ENCODE data around the gene SLC6A6. TPM values are rescaled to one million over a fixed set of nuclear protein-coding genes. Genes with fewer than 3 reads are reported as not detected.
A peak's percentile ranks its signal among the peaks of the same experiment; 100 is the strongest.

Gene SLC6A6
- polyA plus RNA-seq, 1 donor (not counting 4 experiments of a cell fraction or from before 2014, with no cell fraction given) = 8.3 TPM

DNA sequence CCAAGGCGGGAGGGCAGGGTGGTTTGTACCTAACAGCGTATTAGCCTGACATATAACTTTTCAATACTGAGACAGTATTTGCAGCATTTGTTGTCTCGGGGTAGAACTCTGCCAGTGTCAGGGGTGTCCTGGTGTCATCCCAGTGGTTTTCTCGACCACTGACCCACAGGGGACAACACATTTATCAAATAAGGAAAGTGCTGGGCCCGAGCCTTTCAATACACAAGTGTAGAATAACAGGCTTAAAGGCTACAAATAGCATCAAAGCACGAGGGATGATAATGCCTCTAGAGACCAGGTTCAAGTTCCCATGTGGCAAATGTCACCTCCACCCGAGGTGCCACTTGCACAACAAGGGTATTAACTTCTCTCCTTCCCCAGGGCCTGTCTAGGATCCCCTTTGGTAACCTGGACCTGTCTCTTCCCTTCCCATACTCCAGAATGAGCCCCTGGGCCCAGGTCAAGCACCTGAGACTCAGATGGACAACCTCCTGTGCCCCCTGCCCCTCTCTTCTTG is 9.5 kb upstream of the SLC6A6 start:
- Histone ChIP-seq H3K4me2 (ENCODE audit: control insufficient read depth, extremely low read depth, insufficient read depth, low read depth, low read length) (no peak overlapping the region), H3K27me3 (ENCODE audit: control insufficient read depth, extremely low read depth, insufficient read depth, low read length) (no peaks in the 10 kb centered on the region), H3K9me1 (ENCODE audit: control insufficient read depth, extremely low read depth, insufficient read depth, low read length) (no peaks in the 10 kb centered on the region), H3K36me3 (ENCODE audit: control insufficient read depth in 2 of 2, extremely low read depth in 1 of 2, insufficient read depth in 2 of 2, low read length in 2 of 2) (no peaks in the 10 kb centered on the region), H4K20me1 (ENCODE audit: control insufficient read depth, extremely low read depth, insufficient read depth, low read length) (no peaks in the 10 kb centered on the region), H3K4me1 (ENCODE audit: control insufficient read depth, extremely low read depth, insufficient read depth, low read length) (no peaks in the 10 kb centered on the region), H3K9ac (ENCODE audit: control insufficient read depth, extremely low read depth, insufficient read depth, low read length) (no peak overlapping the region), H3K27ac (ENCODE audit: control insufficient read depth, insufficient read depth, low read length) (no peak overlapping the region), H3K4me3 (ENCODE audit: control insufficient read depth in 2 of 3, extremely low read depth in 1 of 3, insufficient read depth in 2 of 3, low read depth in 1 of 3, low read length in 3 of 3) (no peak overlapping the region), H3K79me2 (ENCODE audit: control insufficient read depth, insufficient read depth, low read length) (no peaks in the 10 kb centered on the region), H2AFZ (ENCODE audit: control insufficient read depth, low read length) (no peak overlapping the region), H3K9me3 (ENCODE audit: control insufficient read depth, low read depth, low read length) (no peaks in the 10 kb centered on the region)
- dilution Hi-C loops (cut with MboI; ENCODE audit: extremely low pct_ligation_motif_present, low sequenced_read_pairs) = no loop called here
- FAIRE-seq (no peak), DNase-seq (ENCODE audit: low read depth, low spot score) (no peak)
- TF ChIP-seq, protein P1, sequence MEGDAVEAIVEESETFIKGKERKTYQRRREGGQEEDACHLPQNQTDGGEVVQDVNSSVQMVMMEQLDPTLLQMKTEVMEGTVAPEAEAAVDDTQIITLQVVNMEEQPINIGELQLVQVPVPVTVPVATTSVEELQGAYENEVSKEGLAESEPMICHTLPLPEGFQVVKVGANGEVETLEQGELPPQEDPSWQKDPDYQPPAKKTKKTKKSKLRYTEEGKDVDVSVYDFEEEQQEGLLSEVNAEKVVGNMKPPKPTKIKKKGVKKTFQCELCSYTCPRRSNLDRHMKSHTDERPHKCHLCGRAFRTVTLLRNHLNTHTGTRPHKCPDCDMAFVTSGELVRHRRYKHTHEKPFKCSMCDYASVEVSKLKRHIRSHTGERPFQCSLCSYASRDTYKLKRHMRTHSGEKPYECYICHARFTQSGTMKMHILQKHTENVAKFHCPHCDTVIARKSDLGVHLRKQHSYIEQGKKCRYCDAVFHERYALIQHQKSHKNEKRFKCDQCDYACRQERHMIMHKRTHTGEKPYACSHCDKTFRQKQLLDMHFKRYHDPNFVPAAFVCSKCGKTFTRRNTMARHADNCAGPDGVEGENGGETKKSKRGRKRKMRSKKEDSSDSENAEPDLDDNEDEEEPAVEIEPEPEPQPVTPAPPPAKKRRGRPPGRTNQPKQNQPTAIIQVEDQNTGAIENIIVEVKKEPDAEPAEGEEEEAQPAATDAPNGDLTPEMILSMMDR (optimal IDR thresholded peaks at IDR 0.05 in 1 of 3, IDR thresholded peaks at IDR 0.05 in 1 of 3, conservative IDR thresholded peaks at IDR 0.05 in 1 of 3; ENCODE audit: extremely low read depth in 1 of 3, insufficient read depth in 2 of 3, low read length in 3 of 3) = no peak
- no peak for TF ChIP-seq EZH2 (IDR thresholded peaks at IDR 0.05; ENCODE audit: low read length)

DNA sequence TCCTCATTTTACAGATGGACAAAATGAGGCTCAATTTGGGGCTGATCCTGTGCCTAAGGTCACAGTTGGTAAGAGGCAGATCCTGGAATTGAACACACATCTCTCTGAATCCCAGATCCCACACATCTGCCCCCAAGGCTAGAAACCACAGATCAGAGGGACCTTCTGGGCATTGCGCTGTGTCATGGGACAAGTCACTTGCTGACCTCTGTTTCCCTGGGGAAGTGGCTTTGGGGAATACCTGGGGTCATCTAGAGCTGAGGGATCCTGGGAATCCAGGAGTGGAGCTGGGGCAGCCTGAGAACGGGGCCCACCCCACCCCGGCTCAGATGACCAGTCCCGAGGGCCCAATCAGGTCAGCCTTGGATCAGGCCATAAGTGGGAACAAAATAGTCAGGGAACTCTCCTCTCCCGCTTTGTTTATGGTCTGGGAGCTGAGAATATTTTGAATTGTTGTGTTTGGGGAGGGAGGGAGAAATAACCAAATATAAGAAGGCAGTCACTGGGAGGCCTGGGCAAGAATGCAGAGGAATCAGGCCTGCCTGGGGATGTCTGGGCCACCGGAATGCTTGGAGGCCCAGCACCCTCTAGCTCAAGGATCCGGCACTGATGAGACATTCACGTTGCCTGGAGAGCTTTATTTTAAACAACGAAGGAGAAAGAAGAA is 8.8 kb upstream of the SLC6A6 start:
- Histone ChIP-seq H3K4me1 (ENCODE audit: control insufficient read depth, extremely low read depth, insufficient read depth, low read length) (no peaks in the 10 kb centered on the region), H3K79me2 (ENCODE audit: control insufficient read depth, insufficient read depth, low read length) (no peaks in the 10 kb centered on the region), H4K20me1 (ENCODE audit: control insufficient read depth, extremely low read depth, insufficient read depth, low read length) (no peaks in the 10 kb centered on the region), H3K9me3 (ENCODE audit: control insufficient read depth, low read depth, low read length) (no peaks in the 10 kb centered on the region), H3K36me3 (ENCODE audit: control insufficient read depth in 2 of 2, extremely low read depth in 1 of 2, insufficient read depth in 2 of 2, low read length in 2 of 2) (no peaks in the 10 kb centered on the region), H3K4me2 (ENCODE audit: control insufficient read depth, extremely low read depth, insufficient read depth, low read depth, low read length) (no peak overlapping the region), H3K4me3 (ENCODE audit: control insufficient read depth in 2 of 3, extremely low read depth in 1 of 3, insufficient read depth in 2 of 3, low read depth in 1 of 3, low read length in 3 of 3) (no peak overlapping the region), H2AFZ (ENCODE audit: control insufficient read depth, low read length) (no peak overlapping the region), H3K27ac (ENCODE audit: control insufficient read depth, insufficient read depth, low read length) (no peak overlapping the region), H3K9me1 (ENCODE audit: control insufficient read depth, extremely low read depth, insufficient read depth, low read length) (no peaks in the 10 kb centered on the region), H3K27me3 (ENCODE audit: control insufficient read depth, extremely low read depth, insufficient read depth, low read length) (no peaks in the 10 kb centered on the region), H3K9ac (ENCODE audit: control insufficient read depth, extremely low read depth, insufficient read depth, low read length) (no peak overlapping the region)
- DNase-seq (ENCODE audit: low read depth, low spot score) = no peak
- no peak for FAIRE-seq
- TF ChIP-seq EZH2 (IDR thresholded peaks at IDR 0.05; ENCODE audit: low read length) = no peak
- TF ChIP-seq, protein P1 (optimal IDR thresholded peaks at IDR 0.05 in 1 of 3, IDR thresholded peaks at IDR 0.05 in 1 of 3, conservative IDR thresholded peaks at IDR 0.05 in 1 of 3; ENCODE audit: extremely low read depth in 1 of 3, insufficient read depth in 2 of 3, low read length in 3 of 3) = peak in 1 of 3 experiments; percentile 8
- dilution Hi-C loops (cut with MboI; ENCODE audit: extremely low pct_ligation_motif_present, low sequenced_read_pairs) = no loop called here
